H1 (cell line): ENCODE data around the gene ZKSCAN8. TPM values are rescaled to one million over a fixed set of nuclear protein-coding genes. Genes with fewer than 3 reads are reported as not detected.

Source experiments
- CTCF ChIA-PET: fragments of 300-600 bp; sonication (Branson Sonifier 250); formaldehyde crosslinking; loops from one replicate; lab custom pipeline; 2021; ENCODE audit not compliant: partially characterized antibody; lab: Charles Lee
- POLR2A ChIA-PET: fragments of 300-600 bp; sonication (Branson Sonifier 250); formaldehyde crosslinking; loops from one replicate; lab custom pipeline; 2021; ENCODE audit warnings: inconsistent platforms; ENCODE audit not compliant: partially characterized antibody; lab: Charles Lee
- DNase-seq, 2 experiments: peaks; one replicate each; pipeline versions ENCODE4 v3.0.0 to v3.0.0-alpha.2; 2010 to 2022; ENCODE audit warnings: low spot score in 2 of 2, low read depth in 1 of 2, mixed read lengths in 1 of 2
- FAIRE-seq: peaks from 2 replicates; lab custom pipeline; 2011; peaks lifted over from hg19 to GRCh38; lab: Jason Lieb, UNC
- H2AFZ ChIP-seq: 2 replicates; pipeline ENCODE4 v1.8.1; 2012; ENCODE audit warnings: low read length, inconsistent platforms
- H2AK5ac ChIP-seq: 2 replicates; pipeline ENCODE4 v1.6.1; 2013; ENCODE audit warnings: low read depth, low read length
- H2BK120ac ChIP-seq: replicated peaks from 2 replicates; pipeline ENCODE3; 2013; ENCODE audit warnings: low read depth, low read length, inconsistent platforms
- H2BK12ac ChIP-seq: 2 replicates; pipeline ENCODE4 v1.6.1; 2013; ENCODE audit warnings: low read depth, low read length
- H2BK15ac ChIP-seq: 2 replicates; pipeline ENCODE4 v1.6.1; 2013; ENCODE audit warnings: low read length
- H2BK20ac ChIP-seq: 2 replicates; pipeline ENCODE4 v1.6.1; 2013; ENCODE audit warnings: low read length
- H2BK5ac ChIP-seq: 2 replicates; pipeline ENCODE4 v1.6.1; 2013; ENCODE audit warnings: low read depth, low read length
- H3K14ac ChIP-seq: 2 replicates; pipeline ENCODE4 v1.6.1; 2013; ENCODE audit warnings: inconsistent platforms; ENCODE audit not compliant: insufficient read length
- H3K18ac ChIP-seq: 2 replicates; pipeline ENCODE4 v1.6.1; 2013; ENCODE audit warnings: low read length; ENCODE audit errors: extremely low read depth
- H3K23ac ChIP-seq: 2 replicates; pipeline ENCODE4 v1.6.1; 2013; ENCODE audit warnings: inconsistent platforms; ENCODE audit not compliant: insufficient read length
- H3K23me2 ChIP-seq: 2 replicates; pipeline ENCODE4 v1.6.1; 2013; ENCODE audit warnings: low read depth, low read length
- H3K27ac ChIP-seq: 2 replicates; pipeline ENCODE4 v1.6.1; 2011; ENCODE audit warnings: low read depth, low read length, inconsistent platforms
- H3K27me3 ChIP-seq, 4 experiments: replicated peaks in 1 of 4; 1 replicate in 1 of 4; 2 replicates in 3 of 4; pipeline versions ENCODE4 v1.6.1 to v1.8.1; 2011 to 2013; ENCODE audit warnings: low read length in 3 of 4, mild to moderate bottlenecking in 3 of 4, inconsistent platforms in 2 of 4, mixed read lengths in 2 of 4, moderate library complexity in 1 of 4; ENCODE audit not compliant: control insufficient read depth in 3 of 4, insufficient read depth in 3 of 4; ENCODE audit errors: extremely low read depth in 1 of 4
- H3K36me3 ChIP-seq, 4 experiments: 2 replicates each; pipeline versions ENCODE4 v1.6.1 to v1.8.1; 2011 to 2013; ENCODE audit warnings: mild to moderate bottlenecking in 4 of 4, low read length in 3 of 4, moderate library complexity in 2 of 4, control low read depth in 1 of 4, inconsistent platforms in 1 of 4; ENCODE audit not compliant: insufficient read depth in 4 of 4, control insufficient read depth in 2 of 4
- H3K4ac ChIP-seq: replicated peaks from 2 replicates; pipeline ENCODE3; 2013; ENCODE audit warnings: low read length, low read depth, mixed read lengths, inconsistent platforms; ENCODE audit not compliant: insufficient read length
- H3K4me1 ChIP-seq, 4 experiments: replicated peaks in 1 of 4; 1 replicate in 1 of 4; 2 replicates in 3 of 4; pipeline versions ENCODE4 v1.6.1 to v1.8.1; 2011 to 2013; ENCODE audit warnings: low read length in 3 of 4, inconsistent platforms in 2 of 4, mixed read lengths in 1 of 4; ENCODE audit not compliant: insufficient read depth in 4 of 4, control insufficient read depth in 3 of 4
- H3K4me2 ChIP-seq, 2 experiments: 2 replicates each; pipeline versions ENCODE4 v1.6.1 to v1.8.1; 2011 to 2013; ENCODE audit warnings: low read depth in 2 of 2, low read length in 2 of 2, control low read depth in 1 of 2, inconsistent platforms in 1 of 2, mild to moderate bottlenecking in 1 of 2; ENCODE audit not compliant: insufficient read depth in 1 of 2
- H3K4me3 ChIP-seq, 4 experiments: fragments of 200-600, 300-600 bp in 1 of 4; sonication (generic), shearing (Covaris generic), sonication (Bioruptor Twin) in 1 of 4; 2 replicates each; pipeline versions ENCODE4 v1.5.1 to v1.8.1; 2011 to 2016; ENCODE audit warnings: low read length in 4 of 4, low read depth in 3 of 4, control low read depth in 2 of 4, inconsistent platforms in 2 of 4, mild to moderate bottlenecking in 2 of 4, mixed read lengths in 1 of 4, moderate library complexity in 1 of 4; ENCODE audit not compliant: insufficient read depth in 2 of 4; ENCODE audit errors: extremely low read depth in 1 of 4
- H3K56ac ChIP-seq: replicated peaks from 2 replicates; pipeline ENCODE3; 2013; ENCODE audit warnings: low read depth, mild to moderate bottlenecking, mixed read lengths, low read length, inconsistent platforms; ENCODE audit not compliant: insufficient read length
- H3K79me1 ChIP-seq: 2 replicates; pipeline ENCODE4 v1.6.1; 2013; ENCODE audit warnings: low read depth, low read length, control low read depth
- H3K79me2 ChIP-seq, 2 experiments: 2 replicates each; pipeline versions ENCODE4 v1.6.1 to v1.8.1; 2012 to 2013; ENCODE audit warnings: low read length in 2 of 2, mild to moderate bottlenecking in 2 of 2, inconsistent platforms in 1 of 2; ENCODE audit not compliant: insufficient read depth in 2 of 2, control insufficient read depth in 1 of 2
- H3K9ac ChIP-seq, 4 experiments: replicated peaks in 1 of 4; 1 replicate in 1 of 4; 2 replicates in 3 of 4; pipeline versions ENCODE4 v1.6.1 to v1.8.1; 2011 to 2013; ENCODE audit warnings: low read depth in 3 of 4, low read length in 3 of 4, control low read depth in 2 of 4, mild to moderate bottlenecking in 2 of 4, moderate library complexity in 2 of 4, inconsistent platforms in 1 of 4; ENCODE audit errors: extremely low read depth in 1 of 4
- H3K9me3 ChIP-seq, 2 experiments: 2 replicates each; pipeline versions ENCODE4 v1.6.1 to v1.8.1; 2012 to 2013; ENCODE audit warnings: mild to moderate bottlenecking in 2 of 2, moderate library complexity in 2 of 2, control low read depth in 1 of 2, inconsistent platforms in 1 of 2, low read depth in 1 of 2, low read length in 1 of 2, mixed read lengths in 1 of 2; ENCODE audit not compliant: insufficient read depth in 2 of 2
- H4K20me1 ChIP-seq, 2 experiments: replicated peaks in 1 of 2; 2 replicates each; pipeline versions ENCODE3 to v1.8.1; 2011 to 2013; ENCODE audit warnings: inconsistent platforms in 2 of 2, low read length in 2 of 2, mild to moderate bottlenecking in 1 of 2; ENCODE audit not compliant: insufficient read depth in 2 of 2, control insufficient read depth in 1 of 2
- H4K5ac ChIP-seq: 2 replicates; pipeline ENCODE4 v1.6.1; 2013; ENCODE audit warnings: low read length, low read depth, mixed read lengths, inconsistent platforms; ENCODE audit not compliant: insufficient read length
- H4K8ac ChIP-seq: 2 replicates; pipeline ENCODE4 v1.8.0; 2013; ENCODE audit warnings: mild to moderate bottlenecking, moderate library complexity, low read length, inconsistent platforms; ENCODE audit not compliant: insufficient read depth; ENCODE audit errors: extremely low read depth
- H4K91ac ChIP-seq: replicated peaks from 2 replicates; pipeline ENCODE3; 2013; ENCODE audit warnings: low read length, mixed read lengths, inconsistent platforms; ENCODE audit not compliant: insufficient read length
- ASH2L ChIP-seq: fragments of 200-600, 300-600 bp; sonication (generic); IDR thresholded peaks from one replicate; pipeline ENCODE4 v1.7.1; 2017; ENCODE audit warnings: low read length
- ATF3 ChIP-seq: IDR thresholded peaks from 2 replicates; pipeline ENCODE4 v1.6.1; 2011; ENCODE audit warnings: low read depth, mild to moderate bottlenecking, low read length; ENCODE audit not compliant: insufficient read depth
- BACH1 ChIP-seq: IDR thresholded peaks from 2 replicates; pipeline ENCODE4 v1.6.1; 2012; ENCODE audit warnings: low read length, improper control_type of control experiment
- EZH2 ChIP-seq: fragments of 200-600 bp; sonication (generic); IDR thresholded peaks from 2 replicates; pipeline ENCODE4 v1.7.1; 2012; ENCODE audit warnings: low read depth, mild to moderate bottlenecking, moderate library complexity, low read length, inconsistent platforms; ENCODE audit not compliant: severe bottlenecking
- HDAC2 ChIP-seq, 2 experiments: fragments of 300-600 bp in 1 of 2; sonication (generic) in 1 of 2; IDR thresholded peaks; 2 replicates each; pipeline ENCODE4 v1.6.1; 2011 to 2012; ENCODE audit warnings: low read depth in 2 of 2, low read length in 2 of 2, mild to moderate bottlenecking in 2 of 2, moderate library complexity in 2 of 2, borderline replicate concordance in 1 of 2, inconsistent platforms in 1 of 2
- NRF1 ChIP-seq: IDR thresholded peaks from 2 replicates; pipeline ENCODE4 v1.6.1; 2011; ENCODE audit warnings: mild to moderate bottlenecking, low read depth, low read length, improper control_type of control experiment
- SIRT6 ChIP-seq: IDR thresholded peaks from one replicate; pipeline ENCODE4 v1.7.1; 2012; ENCODE audit warnings: low read length, inconsistent platforms
- WGBS, 2 experiments: shearing (Covaris generic) in 1 of 2; methylation state at CpG; one replicate each; pipeline versions ENCODE4 v1.1.6 to v1.1.7; 2013 to 2015; ENCODE audit warnings: low lambda C conversion rate in 2 of 2, mixed read lengths in 2 of 2, inconsistent platforms in 1 of 2, low coverage in 1 of 2, missing lambda C conversion rate in 1 of 2; ENCODE audit not compliant: insufficient replicate concordance in 2 of 2, insufficient coverage in 1 of 2, insufficient read length in 1 of 2; ENCODE audit errors: extremely low coverage in 1 of 2, missing lambda C conversion rate in 1 of 2; 5-methylcytosine and 5-hydroxymethylcytosine counted together
- polyA plus RNA-seq, 7 experiments: library from polyadenylated mRNA; depleted of rRNA in 3 of 7; stranded (reverse) in 5 of 7; unstranded in 2 of 7; fragments of >200 nt in 5 of 7; fragments of 200-250 nt in 2 of 7; gene quantifications; 1 replicate in 5 of 7; 2 replicates in 1 of 7; 4 replicates in 1 of 7; pipeline versions ENCODE4 v1.2.1 to v1.2.3, GENCODE V29; 2011 to 2013; ENCODE audit warnings: missing spikeins in 2 of 7, mixed read lengths in 2 of 7
- total RNA-seq: library from RNA; stranded (reverse); fragmentation: NEBNext Ultra II Directional; extraction: Animal tissue kit (Norgen Biotek cat#: 25700); gene quantifications from 2 replicates; pipeline ENCODE4 v1.2.1, GENCODE V29; 2021

Gene ZKSCAN8
- total and polyA plus RNA-seq, 2 of the 8 experiments (the other 6 are each of a cell fraction or from before 2014, with no cell fraction given) = 10.7 to 24.1 TPM

GRCh38 chr6:28152531-28152930 lies 10.8 kb downstream of the ZKSCAN8 start:
- Histone ChIP-seq H3K27me3 (no peaks in the 10 kb centered on the region), H3K18ac (no peak overlapping the region), H2AFZ (no peak overlapping the region), H3K56ac (no peak overlapping the region), H3K4me2 (no peak overlapping the region), H3K79me2 (no peaks in the 10 kb centered on the region), H2BK12ac (no peak overlapping the region), H4K8ac (no peak overlapping the region), H2AK5ac (no peak overlapping the region), H2BK5ac (no peak overlapping the region), H3K9me3 (peaks cover 13 to 15% of the 10 kb centered on the region in 2 experiments), H3K14ac (no peak overlapping the region), H4K20me1 (peaks cover 2 to 3% of the 10 kb centered on the region in 2 experiments), H3K4ac (no peak overlapping the region), H3K36me3 (peaks cover 34 to 83% (median 69%) of the 10 kb centered on the region in 4 experiments), H2BK15ac (no peak overlapping the region), H3K9ac (no peak overlapping the region), H4K5ac (no peak overlapping the region), H3K23me2 (no peaks in the 10 kb centered on the region), H3K4me3 (no peak overlapping the region), H3K79me1 (no peaks in the 10 kb centered on the region), H4K91ac (no peak overlapping the region), H2BK20ac (no peak overlapping the region), H3K4me1 (no peaks in the 10 kb centered on the region), H2BK120ac (no peak overlapping the region), H3K23ac (no peak overlapping the region), H3K27ac (no peak overlapping the region)
- TF ChIP-seq NRF1 (no peak), ATF3 (no peak), SIRT6 (no peak), ASH2L (no peak), BACH1 (no peak), HDAC2 (IDR thresholded peaks at IDR 0.05; ENCODE audit: borderline replicate concordance in 1 of 2, low read depth in 2 of 2, low read length in 2 of 2) (no peak), EZH2 (no peak)
- ChIA-PET CTCF (no interaction called here), POLR2A (interaction anchor here (1.5 to 3.1 kb wide), 2 partner anchors 10 to 15 kb away, joined by 4 to 10 read pairs; no protein-coding TSS in a partner anchor)
- DNase-seq (no peak), FAIRE-seq (no peak)
- WGBS, 2 experiments = 97% methylated on average over 2 of the region's 2 CpGs; no CpG with 5 or more reads in 1 of the 2 experiments
